WTC11 (cell line): Measurements from ENCODE around the gene TBX2. TPM values are rescaled to one million over a fixed set of nuclear protein-coding genes. Genes with fewer than 3 reads are reported as not detected.

Source experiments
- ATAC-seq: fragments of 200-7000 bp; cut with Tn5 transposase; 2 replicates; pipeline ENCODE4 v1.10.0; 2021; ENCODE audit warnings: mild to moderate bottlenecking, moderate library complexity
- CTCF ChIA-PET: fragments of 300-600 bp; sonication (Branson Sonifier 250); formaldehyde crosslinking; loops from one replicate; lab custom pipeline; 2021; ENCODE audit warnings: antibody characterized with exemption; lab: Charles Lee
- POLR2A ChIA-PET: fragments of 350-600 bp; sonication (Branson Sonifier 250); formaldehyde crosslinking; loops from one replicate; lab custom pipeline; 2021; ENCODE audit warnings: antibody characterized with exemption; lab: Charles Lee
- DNase-seq: peaks from one replicate; pipeline ENCODE4 v3.0.0; 2021; ENCODE audit warnings: low spot score
- H3K27ac Mint-ChIP-seq: 2 replicates; pipeline ENCODE4 v1.8.0; 2021; ENCODE audit warnings: mixed read lengths
- H3K27me3 Mint-ChIP-seq: 2 replicates; pipeline ENCODE4 v1.8.0; 2021; ENCODE audit warnings: low read depth, mild to moderate bottlenecking, moderate library complexity, mixed read lengths
- H3K36me3 Mint-ChIP-seq: 2 replicates; pipeline ENCODE4 v1.8.0; 2021; ENCODE audit warnings: mixed read lengths
- H3K4me1 Mint-ChIP-seq: 2 replicates; pipeline ENCODE4 v1.8.0; 2022; ENCODE audit warnings: mixed read lengths
- H3K4me3 Mint-ChIP-seq: 2 replicates; pipeline ENCODE4 v1.8.0; 2021; ENCODE audit warnings: mild to moderate bottlenecking, moderate library complexity, mixed read lengths
- H3K9me3 Mint-ChIP-seq: 2 replicates; pipeline ENCODE4 v1.8.0; 2021; ENCODE audit warnings: mixed read lengths
- FOXK1 ChIP-seq: sonication (generic); formaldehyde crosslinking; IDR thresholded peaks from 2 replicates; pipeline ENCODE4 v1.8.0; 2022; ENCODE audit warnings: mild to moderate bottlenecking, moderate library complexity, missing genetic modification reagents
- FOXP1 ChIP-seq: sonication (generic); formaldehyde crosslinking; IDR thresholded peaks from 2 replicates; pipeline ENCODE4 v1.8.0; 2022; ENCODE audit warnings: missing genetic modification reagents, mild to moderate bottlenecking, moderate library complexity, borderline replicate concordance
- NFE2L1 ChIP-seq: sonication (generic); formaldehyde crosslinking; IDR thresholded peaks from 2 replicates; pipeline ENCODE4 v1.8.1; 2023; ENCODE audit warnings: missing genetic modification reagents
- NR3C1 ChIP-seq: sonication (generic); formaldehyde crosslinking; conservative IDR thresholded peaks from 2 replicates; pipeline ENCODE4 v1.8.1; 2023; ENCODE audit warnings: low read depth, mild to moderate bottlenecking, missing genetic modification reagents
- OVOL2 ChIP-seq: fragments of 250-450 bp; sonication (Bioruptor Pico); IDR thresholded peaks from 2 replicates; pipeline ENCODE4 v1.9.0; 2021; ENCODE audit warnings: mild to moderate bottlenecking, borderline replicate concordance
- SMAD3 ChIP-seq: sonication (generic); formaldehyde crosslinking; IDR thresholded peaks from 2 replicates; pipeline ENCODE4 v1.8.0; 2022; ENCODE audit warnings: missing genetic modification reagents, mild to moderate bottlenecking, borderline replicate concordance
- SOX15 ChIP-seq: fragments of 250-450 bp; sonication (Bioruptor Pico); IDR thresholded peaks from 2 replicates; pipeline ENCODE4 v1.9.0; 2021; ENCODE audit warnings: mild to moderate bottlenecking
- TEAD1 ChIP-seq: sonication (generic); formaldehyde crosslinking; IDR thresholded peaks from 2 replicates; pipeline ENCODE4 v1.8.0; 2022; ENCODE audit warnings: mild to moderate bottlenecking, missing genetic modification reagents
- ZNF138 ChIP-seq: sonication (generic); formaldehyde crosslinking; conservative IDR thresholded peaks from 2 replicates; pipeline ENCODE4 v1.8.1; 2022; ENCODE audit warnings: mild to moderate bottlenecking, moderate library complexity, missing genetic modification reagents
- ZNF232 ChIP-seq: sonication (generic); formaldehyde crosslinking; IDR thresholded peaks from 2 replicates; pipeline ENCODE4 v1.8.0; 2022; ENCODE audit warnings: mild to moderate bottlenecking, missing genetic modification reagents
- total RNA-seq: library from RNA; stranded (reverse); gene quantifications from 3 replicates; pipeline ENCODE4 v1.2.3, GENCODE V29; 2021
- TF ChIP-seq, protein P1 (sequence below): sonication (generic); formaldehyde crosslinking; IDR thresholded peaks from 2 replicates; pipeline ENCODE4 v1.8.1; 2022; ENCODE audit warnings: mild to moderate bottlenecking, missing genetic modification reagents, moderate library complexity, borderline replicate concordance
- TF ChIP-seq, protein P2 (sequence below): sonication (generic); formaldehyde crosslinking; IDR thresholded peaks from 2 replicates; pipeline ENCODE4 v1.8.0; 2023; ENCODE audit warnings: missing genetic modification reagents
- TF ChIP-seq, protein P3 (sequence below): sonication (generic); formaldehyde crosslinking; IDR thresholded peaks from 2 replicates; pipeline ENCODE4 v1.8.0; 2022; ENCODE audit warnings: missing genetic modification reagents
- TF ChIP-seq, protein P4 (sequence below): sonication (generic); formaldehyde crosslinking; IDR thresholded peaks from 2 replicates; pipeline ENCODE4 v1.8.1; 2023; ENCODE audit warnings: mild to moderate bottlenecking, missing genetic modification reagents, moderate library complexity
- TF ChIP-seq, protein P5 (sequence below): sonication (generic); formaldehyde crosslinking; IDR thresholded peaks from 2 replicates; pipeline ENCODE4 v1.8.1; 2023; ENCODE audit warnings: mild to moderate bottlenecking, moderate library complexity, missing genetic modification reagents
- TF ChIP-seq, protein P6 (sequence below): fragments of 250-450 bp; sonication (Bioruptor Pico); IDR thresholded peaks from 2 replicates; pipeline ENCODE4 v1.9.0; 2021; ENCODE audit warnings: mild to moderate bottlenecking
- TF ChIP-seq, protein P7 (sequence below): sonication (generic); formaldehyde crosslinking; IDR thresholded peaks from 2 replicates; pipeline ENCODE4 v1.8.1; 2022; ENCODE audit warnings: mild to moderate bottlenecking, moderate library complexity, missing genetic modification reagents
- TF ChIP-seq, protein P8 (sequence below): sonication (generic); formaldehyde crosslinking; IDR thresholded peaks from 2 replicates; pipeline ENCODE4 v1.8.0; 2023; ENCODE audit warnings: missing genetic modification reagents, mild to moderate bottlenecking, borderline replicate concordance

TBX2 gene
- total RNA-seq, 1 experiment from 2014 or later = 0.09 TPM

DNA sequence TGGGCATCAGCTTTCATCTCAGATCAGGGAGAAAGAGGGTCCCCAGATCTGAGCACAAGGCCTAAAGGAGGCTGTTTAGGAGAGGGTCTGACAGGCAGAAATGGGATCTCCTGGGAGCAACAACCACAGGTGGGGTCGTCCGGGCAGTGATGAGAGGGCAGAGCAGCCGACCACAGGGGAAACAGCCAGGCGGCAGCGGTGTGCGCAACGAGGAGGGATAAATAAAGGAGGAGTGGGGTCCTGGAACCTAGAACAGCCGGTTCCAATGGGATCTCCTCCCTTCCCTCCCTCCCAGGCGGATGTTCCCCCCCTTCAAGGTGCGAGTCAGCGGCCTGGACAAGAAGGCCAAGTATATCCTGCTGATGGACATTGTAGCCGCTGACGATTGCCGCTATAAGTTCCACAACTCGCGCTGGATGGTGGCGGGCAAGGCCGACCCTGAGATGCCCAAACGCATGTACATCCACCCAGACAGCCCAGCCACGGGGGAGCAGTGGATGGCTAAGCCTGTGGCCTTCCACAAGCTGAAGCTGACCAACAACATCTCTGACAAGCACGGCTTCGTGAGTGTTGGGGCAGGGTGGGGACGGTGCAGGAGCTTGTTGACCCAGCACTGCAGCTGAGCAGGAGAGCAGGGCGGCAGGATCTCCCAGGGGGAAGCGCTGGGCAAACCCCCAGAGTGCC, 1.9 kb downstream of the TBX2 start (continued):
- TF ChIP-seq, protein P1, sequence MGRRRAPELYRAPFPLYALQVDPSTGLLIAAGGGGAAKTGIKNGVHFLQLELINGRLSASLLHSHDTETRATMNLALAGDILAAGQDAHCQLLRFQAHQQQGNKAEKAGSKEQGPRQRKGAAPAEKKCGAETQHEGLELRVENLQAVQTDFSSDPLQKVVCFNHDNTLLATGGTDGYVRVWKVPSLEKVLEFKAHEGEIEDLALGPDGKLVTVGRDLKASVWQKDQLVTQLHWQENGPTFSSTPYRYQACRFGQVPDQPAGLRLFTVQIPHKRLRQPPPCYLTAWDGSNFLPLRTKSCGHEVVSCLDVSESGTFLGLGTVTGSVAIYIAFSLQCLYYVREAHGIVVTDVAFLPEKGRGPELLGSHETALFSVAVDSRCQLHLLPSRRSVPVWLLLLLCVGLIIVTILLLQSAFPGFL (CRISPR knock-in tag) = no peak
- TF ChIP-seq, protein P2, sequence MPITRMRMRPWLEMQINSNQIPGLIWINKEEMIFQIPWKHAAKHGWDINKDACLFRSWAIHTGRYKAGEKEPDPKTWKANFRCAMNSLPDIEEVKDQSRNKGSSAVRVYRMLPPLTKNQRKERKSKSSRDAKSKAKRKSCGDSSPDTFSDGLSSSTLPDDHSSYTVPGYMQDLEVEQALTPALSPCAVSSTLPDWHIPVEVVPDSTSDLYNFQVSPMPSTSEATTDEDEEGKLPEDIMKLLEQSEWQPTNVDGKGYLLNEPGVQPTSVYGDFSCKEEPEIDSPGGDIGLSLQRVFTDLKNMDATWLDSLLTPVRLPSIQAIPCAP (CRISPR knock-in tag) = no peak
- TF ChIP-seq FOXK1 (CRISPR knock-in tag) (no peak), FOXP1 (no peak), NR3C1 (CRISPR knock-in tag) (no peak), SMAD3 (CRISPR knock-in tag) (no peak), OVOL2 (CRISPR knock-in tag) (no peak)
- TF ChIP-seq, protein P3, sequence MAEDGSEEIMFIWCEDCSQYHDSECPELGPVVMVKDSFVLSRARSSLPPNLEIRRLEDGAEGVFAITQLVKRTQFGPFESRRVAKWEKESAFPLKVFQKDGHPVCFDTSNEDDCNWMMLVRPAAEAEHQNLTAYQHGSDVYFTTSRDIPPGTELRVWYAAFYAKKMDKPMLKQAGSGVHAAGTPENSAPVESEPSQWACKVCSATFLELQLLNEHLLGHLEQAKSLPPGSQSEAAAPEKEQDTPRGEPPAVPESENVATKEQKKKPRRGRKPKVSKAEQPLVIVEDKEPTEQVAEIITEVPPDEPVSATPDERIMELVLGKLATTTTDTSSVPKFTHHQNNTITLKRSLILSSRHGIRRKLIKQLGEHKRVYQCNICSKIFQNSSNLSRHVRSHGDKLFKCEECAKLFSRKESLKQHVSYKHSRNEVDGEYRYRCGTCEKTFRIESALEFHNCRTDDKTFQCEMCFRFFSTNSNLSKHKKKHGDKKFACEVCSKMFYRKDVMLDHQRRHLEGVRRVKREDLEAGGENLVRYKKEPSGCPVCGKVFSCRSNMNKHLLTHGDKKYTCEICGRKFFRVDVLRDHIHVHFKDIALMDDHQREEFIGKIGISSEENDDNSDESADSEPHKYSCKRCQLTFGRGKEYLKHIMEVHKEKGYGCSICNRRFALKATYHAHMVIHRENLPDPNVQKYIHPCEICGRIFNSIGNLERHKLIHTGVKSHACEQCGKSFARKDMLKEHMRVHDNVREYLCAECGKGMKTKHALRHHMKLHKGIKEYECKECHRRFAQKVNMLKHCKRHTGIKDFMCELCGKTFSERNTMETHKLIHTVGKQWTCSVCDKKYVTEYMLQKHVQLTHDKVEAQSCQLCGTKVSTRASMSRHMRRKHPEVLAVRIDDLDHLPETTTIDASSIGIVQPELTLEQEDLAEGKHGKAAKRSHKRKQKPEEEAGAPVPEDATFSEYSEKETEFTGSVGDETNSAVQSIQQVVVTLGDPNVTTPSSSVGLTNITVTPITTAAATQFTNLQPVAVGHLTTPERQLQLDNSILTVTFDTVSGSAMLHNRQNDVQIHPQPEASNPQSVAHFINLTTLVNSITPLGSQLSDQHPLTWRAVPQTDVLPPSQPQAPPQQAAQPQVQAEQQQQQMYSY (CRISPR knock-in tag) = no peak

DNA sequence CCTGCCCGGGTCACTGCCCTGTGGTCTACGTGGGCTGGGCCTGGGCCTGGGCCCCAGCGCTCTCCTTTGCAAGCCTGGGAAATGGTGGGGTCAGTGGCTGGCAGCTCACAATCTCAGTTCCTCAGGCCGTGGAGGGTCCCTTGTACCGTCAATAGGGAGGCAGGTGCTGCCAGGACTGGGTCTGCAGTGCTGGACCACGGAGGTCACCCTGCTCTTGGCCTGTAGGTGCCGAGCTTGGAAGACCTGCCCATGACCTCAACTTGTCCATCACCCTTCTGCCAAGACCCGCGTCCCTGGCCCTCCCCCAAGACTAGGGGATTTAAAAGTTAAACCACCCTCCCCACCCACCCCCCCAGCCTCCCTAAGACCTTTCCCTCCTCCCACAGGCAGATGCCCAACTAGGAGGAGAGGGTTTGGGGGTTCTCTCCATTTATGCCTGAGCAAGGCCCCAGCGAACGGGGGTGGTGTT, 2.5 kb downstream of the TBX2 start:
- no peaks in the 10 kb centered on the region for H3K36me3 Mint-ChIP-seq
- POLR2A ChIA-PET = interaction anchor here (0.5 kb wide), 1 partner anchor 150 kb away, joined by 3 read pairs; no protein-coding TSS in a partner anchor
- peaks cover 97% of the 10 kb centered on the region for H3K27me3 Mint-ChIP-seq
- H3K4me3 Mint-ChIP-seq = peak overlapping the region; percentile 32
- H3K9me3 Mint-ChIP-seq = no peaks in the 10 kb centered on the region
- H3K27ac Mint-ChIP-seq = no peak overlapping the region
- CTCF ChIA-PET = interaction anchor here (1.0 to 4.2 kb wide), 3 partner anchors 9 to 430 kb away, joined by 3 to 37 read pairs (median 8); no protein-coding TSS in a partner anchor
- ATAC-seq (no peak), DNase-seq (no peak)
- H3K4me1 Mint-ChIP-seq = peaks cover 38% of the 10 kb centered on the region
- no peak for TF ChIP-seq TEAD1 (CRISPR knock-in tag)
- TF ChIP-seq NR3C1 (CRISPR knock-in tag) = no peak
- TF ChIP-seq, protein P4, sequence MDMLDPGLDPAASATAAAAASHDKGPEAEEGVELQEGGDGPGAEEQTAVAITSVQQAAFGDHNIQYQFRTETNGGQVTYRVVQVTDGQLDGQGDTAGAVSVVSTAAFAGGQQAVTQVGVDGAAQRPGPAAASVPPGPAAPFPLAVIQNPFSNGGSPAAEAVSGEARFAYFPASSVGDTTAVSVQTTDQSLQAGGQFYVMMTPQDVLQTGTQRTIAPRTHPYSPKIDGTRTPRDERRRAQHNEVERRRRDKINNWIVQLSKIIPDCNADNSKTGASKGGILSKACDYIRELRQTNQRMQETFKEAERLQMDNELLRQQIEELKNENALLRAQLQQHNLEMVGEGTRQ (CRISPR knock-in tag) = no peak
- TF ChIP-seq, protein P5, sequence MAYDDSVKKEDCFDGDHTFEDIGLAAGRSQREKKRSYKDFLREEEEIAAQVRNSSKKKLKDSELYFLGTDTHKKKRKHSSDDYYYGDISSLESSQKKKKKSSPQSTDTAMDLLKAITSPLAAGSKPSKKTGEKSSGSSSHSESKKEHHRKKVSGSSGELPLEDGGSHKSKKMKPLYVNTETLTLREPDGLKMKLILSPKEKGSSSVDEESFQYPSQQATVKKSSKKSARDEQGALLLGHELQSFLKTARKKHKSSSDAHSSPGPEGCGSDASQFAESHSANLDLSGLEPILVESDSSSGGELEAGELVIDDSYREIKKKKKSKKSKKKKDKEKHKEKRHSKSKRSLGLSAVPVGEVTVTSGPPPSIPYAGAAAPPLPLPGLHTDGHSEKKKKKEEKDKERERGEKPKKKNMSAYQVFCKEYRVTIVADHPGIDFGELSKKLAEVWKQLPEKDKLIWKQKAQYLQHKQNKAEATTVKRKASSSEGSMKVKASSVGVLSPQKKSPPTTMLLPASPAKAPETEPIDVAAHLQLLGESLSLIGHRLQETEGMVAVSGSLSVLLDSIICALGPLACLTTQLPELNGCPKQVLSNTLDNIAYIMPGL (CRISPR knock-in tag) = no peak
- TF ChIP-seq FOXK1 (CRISPR knock-in tag) = no peak
- TF ChIP-seq, protein P6, sequence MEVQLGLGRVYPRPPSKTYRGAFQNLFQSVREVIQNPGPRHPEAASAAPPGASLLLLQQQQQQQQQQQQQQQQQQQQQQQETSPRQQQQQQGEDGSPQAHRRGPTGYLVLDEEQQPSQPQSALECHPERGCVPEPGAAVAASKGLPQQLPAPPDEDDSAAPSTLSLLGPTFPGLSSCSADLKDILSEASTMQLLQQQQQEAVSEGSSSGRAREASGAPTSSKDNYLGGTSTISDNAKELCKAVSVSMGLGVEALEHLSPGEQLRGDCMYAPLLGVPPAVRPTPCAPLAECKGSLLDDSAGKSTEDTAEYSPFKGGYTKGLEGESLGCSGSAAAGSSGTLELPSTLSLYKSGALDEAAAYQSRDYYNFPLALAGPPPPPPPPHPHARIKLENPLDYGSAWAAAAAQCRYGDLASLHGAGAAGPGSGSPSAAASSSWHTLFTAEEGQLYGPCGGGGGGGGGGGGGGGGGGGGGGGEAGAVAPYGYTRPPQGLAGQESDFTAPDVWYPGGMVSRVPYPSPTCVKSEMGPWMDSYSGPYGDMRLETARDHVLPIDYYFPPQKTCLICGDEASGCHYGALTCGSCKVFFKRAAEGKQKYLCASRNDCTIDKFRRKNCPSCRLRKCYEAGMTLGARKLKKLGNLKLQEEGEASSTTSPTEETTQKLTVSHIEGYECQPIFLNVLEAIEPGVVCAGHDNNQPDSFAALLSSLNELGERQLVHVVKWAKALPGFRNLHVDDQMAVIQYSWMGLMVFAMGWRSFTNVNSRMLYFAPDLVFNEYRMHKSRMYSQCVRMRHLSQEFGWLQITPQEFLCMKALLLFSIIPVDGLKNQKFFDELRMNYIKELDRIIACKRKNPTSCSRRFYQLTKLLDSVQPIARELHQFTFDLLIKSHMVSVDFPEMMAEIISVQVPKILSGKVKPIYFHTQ (CRISPR knock-in tag) = no peak
- TF ChIP-seq, protein P7, sequence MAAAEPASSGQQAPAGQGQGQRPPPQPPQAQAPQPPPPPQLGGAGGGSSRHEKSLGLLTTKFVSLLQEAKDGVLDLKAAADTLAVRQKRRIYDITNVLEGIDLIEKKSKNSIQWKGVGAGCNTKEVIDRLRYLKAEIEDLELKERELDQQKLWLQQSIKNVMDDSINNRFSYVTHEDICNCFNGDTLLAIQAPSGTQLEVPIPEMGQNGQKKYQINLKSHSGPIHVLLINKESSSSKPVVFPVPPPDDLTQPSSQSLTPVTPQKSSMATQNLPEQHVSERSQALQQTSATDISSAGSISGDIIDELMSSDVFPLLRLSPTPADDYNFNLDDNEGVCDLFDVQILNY (CRISPR knock-in tag) = no peak
- no peak for TF ChIP-seq SOX15 (CRISPR knock-in tag)
- TF ChIP-seq ZNF232 (CRISPR knock-in tag) = no peak
- TF ChIP-seq NFE2L1 = no peak
- TF ChIP-seq, protein P8, sequence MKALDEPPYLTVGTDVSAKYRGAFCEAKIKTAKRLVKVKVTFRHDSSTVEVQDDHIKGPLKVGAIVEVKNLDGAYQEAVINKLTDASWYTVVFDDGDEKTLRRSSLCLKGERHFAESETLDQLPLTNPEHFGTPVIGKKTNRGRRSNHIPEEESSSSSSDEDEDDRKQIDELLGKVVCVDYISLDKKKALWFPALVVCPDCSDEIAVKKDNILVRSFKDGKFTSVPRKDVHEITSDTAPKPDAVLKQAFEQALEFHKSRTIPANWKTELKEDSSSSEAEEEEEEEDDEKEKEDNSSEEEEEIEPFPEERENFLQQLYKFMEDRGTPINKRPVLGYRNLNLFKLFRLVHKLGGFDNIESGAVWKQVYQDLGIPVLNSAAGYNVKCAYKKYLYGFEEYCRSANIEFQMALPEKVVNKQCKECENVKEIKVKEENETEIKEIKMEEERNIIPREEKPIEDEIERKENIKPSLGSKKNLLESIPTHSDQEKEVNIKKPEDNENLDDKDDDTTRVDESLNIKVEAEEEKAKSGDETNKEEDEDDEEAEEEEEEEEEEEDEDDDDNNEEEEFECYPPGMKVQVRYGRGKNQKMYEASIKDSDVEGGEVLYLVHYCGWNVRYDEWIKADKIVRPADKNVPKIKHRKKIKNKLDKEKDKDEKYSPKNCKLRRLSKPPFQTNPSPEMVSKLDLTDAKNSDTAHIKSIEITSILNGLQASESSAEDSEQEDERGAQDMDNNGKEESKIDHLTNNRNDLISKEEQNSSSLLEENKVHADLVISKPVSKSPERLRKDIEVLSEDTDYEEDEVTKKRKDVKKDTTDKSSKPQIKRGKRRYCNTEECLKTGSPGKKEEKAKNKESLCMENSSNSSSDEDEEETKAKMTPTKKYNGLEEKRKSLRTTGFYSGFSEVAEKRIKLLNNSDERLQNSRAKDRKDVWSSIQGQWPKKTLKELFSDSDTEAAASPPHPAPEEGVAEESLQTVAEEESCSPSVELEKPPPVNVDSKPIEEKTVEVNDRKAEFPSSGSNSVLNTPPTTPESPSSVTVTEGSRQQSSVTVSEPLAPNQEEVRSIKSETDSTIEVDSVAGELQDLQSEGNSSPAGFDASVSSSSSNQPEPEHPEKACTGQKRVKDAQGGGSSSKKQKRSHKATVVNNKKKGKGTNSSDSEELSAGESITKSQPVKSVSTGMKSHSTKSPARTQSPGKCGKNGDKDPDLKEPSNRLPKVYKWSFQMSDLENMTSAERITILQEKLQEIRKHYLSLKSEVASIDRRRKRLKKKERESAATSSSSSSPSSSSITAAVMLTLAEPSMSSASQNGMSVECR (CRISPR knock-in tag) = no peak
- no peak for TF ChIP-seq ZNF138
